Heart left ventricle (tissue), 13 donors: ENCODE results near the gene ATXN7.

Source experiments
- POLR2A ChIP-seq, 2 donors: fragments of 450-650 bp; IDR thresholded peaks; one replicate each; pipeline ENCODE4 v1.6.1; 2017; ENCODE audit warnings: antibody characterized with exemption in 2 of 2, mild to moderate bottlenecking in 2 of 2, moderate library complexity in 2 of 2
- TF ChIP-seq, protein P1 (sequence below), 12 donors: fragments of 200-600 bp; sonication (generic) in 4 of 12; IDR thresholded peaks; one replicate each; pipeline versions ENCODE4 v1.5.0 to v1.8.0; 2018 to 2022; ENCODE audit warnings: antibody characterized with exemption in 12 of 12, mild to moderate bottlenecking in 5 of 12
- donor health status: ischemic (EF 13 %, LVEDD 7.1; RV severe dilation, severe dysfunction).
- donor health status: DM: no; HTN: yes; CAD: no.
- donor health status: DM: no; HTN: no; CAD: no.
- donor health status: ischemic (EF 25% LVEDD 6.9; RV normal size, moderate dysfunction).
- donor health status: ischemic (EF 25% LVEDD 5.7; RV mildly dilated, moderate dysfunction).
- donor health status: ischemic (EF 35%, LVEDD 5.7; RV mildly dilated, moderate dysfunction).
- donor health status: nonischemic (EF 11% LVEDD 7.7; RV severe dilation, severe dysfunction).
- donor health status: DM: yes; HTN: yes; CAD: no.
- donor health status: PGD.
- donor health status: ischemic (EF 29% LVEDD 5.4; RV normal size, mild dysfunction).
- donor health status: nonischemic (EF 23%, LVEDD 6.1; RV moderate dilation, normal function).

DNA sequence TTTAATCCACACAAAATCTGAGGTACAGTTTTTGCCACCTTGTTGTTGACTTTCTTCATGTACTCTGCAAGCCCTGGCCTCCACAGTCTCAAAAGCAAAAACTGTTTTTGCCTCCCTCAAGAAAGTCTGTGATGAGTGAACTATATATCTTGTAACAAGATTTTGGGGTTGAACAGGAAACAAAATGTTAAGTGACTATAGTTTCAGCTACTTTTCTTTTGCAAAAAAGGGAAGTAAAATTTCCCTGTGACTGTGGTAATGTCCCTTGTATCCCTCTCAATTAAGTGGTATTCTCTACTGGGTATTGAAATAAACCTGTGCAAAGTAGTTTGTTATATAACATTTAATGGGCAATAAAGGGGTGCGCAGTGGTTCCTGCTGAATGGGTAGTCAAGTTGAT, 69.8 kb downstream of the ATXN7 start:
- TF ChIP-seq, protein P1, sequence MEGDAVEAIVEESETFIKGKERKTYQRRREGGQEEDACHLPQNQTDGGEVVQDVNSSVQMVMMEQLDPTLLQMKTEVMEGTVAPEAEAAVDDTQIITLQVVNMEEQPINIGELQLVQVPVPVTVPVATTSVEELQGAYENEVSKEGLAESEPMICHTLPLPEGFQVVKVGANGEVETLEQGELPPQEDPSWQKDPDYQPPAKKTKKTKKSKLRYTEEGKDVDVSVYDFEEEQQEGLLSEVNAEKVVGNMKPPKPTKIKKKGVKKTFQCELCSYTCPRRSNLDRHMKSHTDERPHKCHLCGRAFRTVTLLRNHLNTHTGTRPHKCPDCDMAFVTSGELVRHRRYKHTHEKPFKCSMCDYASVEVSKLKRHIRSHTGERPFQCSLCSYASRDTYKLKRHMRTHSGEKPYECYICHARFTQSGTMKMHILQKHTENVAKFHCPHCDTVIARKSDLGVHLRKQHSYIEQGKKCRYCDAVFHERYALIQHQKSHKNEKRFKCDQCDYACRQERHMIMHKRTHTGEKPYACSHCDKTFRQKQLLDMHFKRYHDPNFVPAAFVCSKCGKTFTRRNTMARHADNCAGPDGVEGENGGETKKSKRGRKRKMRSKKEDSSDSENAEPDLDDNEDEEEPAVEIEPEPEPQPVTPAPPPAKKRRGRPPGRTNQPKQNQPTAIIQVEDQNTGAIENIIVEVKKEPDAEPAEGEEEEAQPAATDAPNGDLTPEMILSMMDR (IDR thresholded peaks at IDR 0.05): no peak
- TF ChIP-seq POLR2A (IDR thresholded peaks at IDR 0.05): no peak
